WTC11 (cell line): Measurements from ENCODE around the gene WSCD1.

Experiments
- ATF2 ChIP-seq: sonication (generic); formaldehyde crosslinking; IDR thresholded peaks from 2 replicates; pipeline ENCODE4 v1.8.1; 2022; ENCODE audit warnings: low read depth, missing genetic modification reagents, borderline replicate concordance
- CTCF ChIP-seq: fragments of 200-600 bp; IDR thresholded peaks from 2 replicates; pipeline ENCODE4 v1.8.0; 2022; ENCODE audit warnings: antibody characterized with exemption
- FOXP1 ChIP-seq: sonication (generic); formaldehyde crosslinking; IDR thresholded peaks from 2 replicates; pipeline ENCODE4 v1.8.0; 2022; ENCODE audit warnings: missing genetic modification reagents, mild to moderate bottlenecking, moderate library complexity, borderline replicate concordance
- NR2C2 ChIP-seq: sonication (generic); formaldehyde crosslinking; IDR thresholded peaks from 2 replicates; pipeline ENCODE4 v1.8.0; 2022; ENCODE audit warnings: mild to moderate bottlenecking, missing genetic modification reagents
- RELA ChIP-seq: sonication (generic); formaldehyde crosslinking; IDR thresholded peaks from 2 replicates; pipeline ENCODE4 v1.8.1; 2022; ENCODE audit warnings: missing genetic modification reagents, mild to moderate bottlenecking, borderline replicate concordance
- TF ChIP-seq, protein P1 (sequence below): sonication (generic); formaldehyde crosslinking; IDR thresholded peaks from 2 replicates; pipeline ENCODE4 v1.8.1; 2023; ENCODE audit warnings: mild to moderate bottlenecking, missing genetic modification reagents, moderate library complexity

DNA sequence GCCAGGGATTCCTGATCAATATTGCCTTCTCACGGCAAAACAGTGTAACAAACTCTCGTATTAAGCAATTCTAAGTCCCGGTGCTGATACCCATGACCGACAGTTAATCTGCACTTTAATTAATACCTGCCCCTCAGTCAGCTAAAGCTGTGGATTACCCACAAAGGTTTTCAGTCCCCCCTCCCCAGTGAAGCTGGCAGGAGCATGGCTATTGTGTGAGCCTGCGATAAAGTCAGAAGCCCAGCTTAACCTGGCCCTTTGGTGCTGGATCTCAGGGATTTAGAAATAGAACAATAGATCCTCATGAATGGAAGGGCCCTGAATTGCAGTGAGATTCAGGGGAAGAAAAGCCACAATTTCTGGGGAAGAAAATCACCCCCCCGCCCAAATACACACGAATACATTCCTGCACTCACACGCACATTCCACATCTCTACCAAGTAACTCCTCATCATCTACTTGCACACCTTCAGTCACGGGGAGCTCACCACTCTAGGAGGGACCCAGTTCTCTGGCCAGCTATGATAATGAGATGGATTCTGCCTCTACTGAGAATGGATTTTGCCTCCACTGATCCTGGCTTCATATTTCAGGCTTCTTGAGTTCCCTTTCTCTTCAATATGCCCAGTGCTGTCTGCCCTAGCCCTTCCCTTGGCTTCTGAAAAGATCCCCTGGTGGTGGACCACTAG, 102.6 kb downstream of the WSCD1 start:
- no peak for TF ChIP-seq CTCF
- no peak for TF ChIP-seq NR2C2 (CRISPR knock-in tag)
- TF ChIP-seq RELA (CRISPR knock-in tag), result no peak
- no peak for TF ChIP-seq ATF2
- TF ChIP-seq, protein P1, sequence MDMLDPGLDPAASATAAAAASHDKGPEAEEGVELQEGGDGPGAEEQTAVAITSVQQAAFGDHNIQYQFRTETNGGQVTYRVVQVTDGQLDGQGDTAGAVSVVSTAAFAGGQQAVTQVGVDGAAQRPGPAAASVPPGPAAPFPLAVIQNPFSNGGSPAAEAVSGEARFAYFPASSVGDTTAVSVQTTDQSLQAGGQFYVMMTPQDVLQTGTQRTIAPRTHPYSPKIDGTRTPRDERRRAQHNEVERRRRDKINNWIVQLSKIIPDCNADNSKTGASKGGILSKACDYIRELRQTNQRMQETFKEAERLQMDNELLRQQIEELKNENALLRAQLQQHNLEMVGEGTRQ (CRISPR knock-in tag), result no peak
- no peak for TF ChIP-seq FOXP1 (CRISPR knock-in tag)
